GM18873 (cell line): ENCODE results near the gene KRT6B.
"Not testable (repeated sequence)": the region's sequence is repeated elsewhere in the genome, so short reads cannot be mapped to it uniquely, and the experiment has no call there.

ENCODE experiments used
- ATAC-seq: cut with Tn5 transposase; IDR thresholded peaks from one replicate; pipeline ENCODE4 v1.9.1; 2021; ENCODE audit warnings: mild to moderate bottlenecking, moderate library complexity, moderate number of reproducible peaks; ENCODE audit not compliant: unreplicated experiment, low FRiP score

KRT6B gene

GRCh38 chr12:52473768-52474167, 21.8 kb upstream of the KRT6B start, which contains the start of gene KRT6C:
Gene KRT6C, minus strand, starts transcription at chr12:52473805. Its CDS starts 68 bp downstream, at chr12:52473737.
- no peak for ATAC-seq

GRCh38 chr12:52469853-52470252, 17.9 kb upstream of the KRT6B start:
- ATAC-seq, result no peak

- ATAC-seq, result no peak
These were observed 13.0 kb upstream of the KRT6B start for GRCh38 chr12:52464897-52465296.

DNA sequence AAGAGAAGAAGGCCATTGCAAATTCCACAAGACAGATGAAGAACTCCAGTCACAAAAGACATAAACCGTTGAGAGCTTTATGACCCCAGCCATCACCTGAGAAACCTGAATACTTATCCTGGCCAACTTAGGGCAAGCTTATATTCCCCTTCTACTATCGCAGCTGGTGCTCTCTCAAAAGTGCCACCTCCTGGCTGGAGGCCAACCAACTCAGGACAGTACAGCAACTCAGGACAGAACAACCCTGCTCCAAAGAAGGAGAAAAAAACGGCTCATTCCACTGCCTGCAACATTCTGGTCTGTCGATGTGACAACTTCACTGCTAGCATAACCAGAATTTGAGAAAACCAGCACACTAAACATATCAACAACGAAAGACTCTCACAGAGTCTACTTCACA, 9.7 kb upstream of the KRT6B start:
- ATAC-seq, result no peak

- ATAC-seq, result no peak
These were observed 6.9 kb upstream of the KRT6B start for GRCh38 chr12:52458861-52459260.

GRCh38 chr12:52455821-52456220, 3.9 kb upstream of the KRT6B start:
- no peak for ATAC-seq

DNA sequence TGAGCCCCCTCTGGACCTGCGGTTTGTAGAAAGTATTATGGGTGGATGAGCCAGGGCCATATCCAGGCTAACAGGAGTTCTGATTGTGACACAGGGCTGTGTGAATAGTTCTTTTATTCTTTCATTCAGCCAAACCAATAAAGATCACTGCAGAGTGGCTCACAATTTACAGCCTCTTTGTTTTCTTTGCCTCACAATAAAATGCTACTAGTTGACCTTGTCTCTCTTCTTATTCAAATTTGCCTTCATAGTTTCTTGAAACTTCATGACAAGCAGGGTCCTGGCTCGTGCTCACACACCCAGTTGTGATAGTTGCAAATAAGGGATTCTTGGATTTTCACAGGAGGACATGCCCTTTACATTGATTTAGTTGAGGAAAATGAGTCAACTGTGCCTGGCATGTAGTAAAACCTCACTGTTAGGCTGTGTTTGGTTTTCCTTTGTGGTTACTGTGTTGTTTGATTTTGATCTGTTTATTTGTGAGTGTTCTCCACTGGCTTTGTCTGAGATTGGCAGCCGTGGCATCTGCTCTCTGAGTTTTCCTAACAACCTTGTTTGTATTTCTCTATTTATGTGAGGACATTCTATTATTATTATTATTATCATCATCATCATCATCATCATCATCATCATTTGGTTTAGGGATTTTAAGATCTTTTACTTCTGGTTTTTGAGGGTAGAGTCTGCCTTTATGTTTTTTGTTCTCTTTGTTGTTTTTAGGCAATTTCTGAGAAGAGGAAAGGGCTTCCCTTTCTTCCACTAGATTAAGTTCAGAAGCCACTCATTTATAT, 2.7 kb upstream of the KRT6B start:
- ATAC-seq, result no peak

DNA sequence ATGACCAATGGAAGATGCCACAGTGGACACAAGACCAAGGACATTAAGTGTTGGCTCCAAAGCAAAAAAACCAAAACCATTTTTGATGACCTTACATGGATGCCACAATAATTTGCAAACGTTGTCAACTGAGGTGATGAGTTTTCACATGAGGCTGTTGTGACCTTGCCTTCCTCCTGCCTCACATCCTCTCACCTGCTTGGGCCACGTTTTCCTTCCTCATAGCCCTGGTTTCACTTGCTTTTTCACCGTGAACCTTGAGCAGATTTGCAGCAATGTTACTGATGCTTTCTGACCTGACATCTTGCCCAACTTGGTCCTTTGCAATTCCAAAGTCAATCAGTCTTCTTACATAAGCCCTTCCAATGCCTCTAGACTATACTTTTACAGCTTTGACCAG, 3.7 kb downstream of the KRT6B start:
- no peak for ATAC-seq

- not testable (repeated sequence) for ATAC-seq
These were observed 4.8 kb downstream of the KRT6B start for GRCh38 chr12:52447196-52447595.

- ATAC-seq, result no peak
These were observed 5.4 kb downstream of the KRT6B start for GRCh38 chr12:52446367-52447045.

- ATAC-seq, result no peak
These were observed 6.1 kb downstream of the KRT6B start for GRCh38 chr12:52445876-52446275.

DNA sequence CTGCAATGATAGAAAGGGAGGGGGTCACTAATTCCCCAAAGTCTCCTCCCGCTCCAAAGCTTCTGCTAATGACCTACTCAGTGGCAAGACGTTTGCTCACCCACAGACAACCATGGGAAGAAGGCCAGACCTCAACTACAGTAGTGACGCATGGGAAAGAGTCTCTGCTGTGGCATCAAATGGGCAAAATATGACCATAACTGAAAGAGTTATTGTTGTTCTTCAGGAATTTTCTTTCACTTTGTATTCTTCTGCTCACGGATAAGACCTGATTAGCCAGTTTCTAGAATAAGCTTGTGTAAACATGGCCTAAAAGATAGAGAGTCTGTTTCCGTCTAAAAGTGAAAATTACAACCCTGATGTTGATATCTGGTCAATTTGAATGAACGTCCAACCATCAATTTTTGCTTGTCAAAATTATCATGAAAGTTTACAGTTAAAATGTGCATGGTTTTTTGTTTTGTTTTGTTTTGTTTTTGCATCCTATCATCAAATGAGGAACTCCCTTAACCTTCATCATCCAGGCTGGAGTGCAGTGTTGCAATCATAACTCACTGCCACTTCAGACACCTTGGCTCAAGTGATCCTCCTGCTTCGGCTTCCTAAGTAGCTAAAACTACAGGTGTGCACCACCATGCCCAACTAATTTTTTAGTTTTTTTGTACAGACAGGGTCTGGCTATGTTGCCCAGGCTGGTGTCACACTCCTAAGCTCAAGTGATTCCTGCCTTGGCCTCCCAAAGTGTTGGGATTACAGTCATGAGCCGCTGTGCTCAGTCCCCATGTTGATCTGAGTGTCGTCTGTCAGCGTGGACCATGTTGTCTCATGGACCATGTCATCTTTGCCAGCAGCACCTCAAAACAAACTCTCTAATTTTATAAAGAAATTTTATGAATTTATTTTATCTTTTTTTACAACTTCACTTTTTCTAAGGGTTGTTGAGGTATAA, 7.0 kb downstream of the KRT6B start:
- no peak for ATAC-seq

DNA sequence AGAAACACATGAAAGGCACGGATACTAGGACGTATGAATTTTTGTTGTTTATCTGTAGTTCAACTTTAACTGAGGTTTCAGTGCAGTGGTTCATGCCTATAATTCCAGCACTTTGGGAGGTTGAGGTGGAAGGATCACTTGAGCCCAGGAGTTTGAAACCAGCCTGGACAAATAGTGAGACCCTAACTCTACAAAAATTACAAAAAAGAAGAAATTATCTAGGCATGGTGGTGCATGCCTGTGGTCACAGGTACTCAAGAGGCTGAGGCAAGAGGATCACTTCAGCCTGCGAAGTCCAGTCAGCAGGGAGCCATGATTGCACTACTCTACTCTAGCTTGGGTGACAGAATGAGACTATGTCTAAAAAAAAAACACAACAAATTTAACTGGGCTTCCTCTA, 8.0 kb downstream of the KRT6B start:
- ATAC-seq, result no peak

GRCh38 chr12:52442600-52443061, 9.3 kb downstream of the KRT6B start:
- ATAC-seq, result no peak

- no peak for ATAC-seq
These were observed 10.5 kb downstream of the KRT6B start for GRCh38 chr12:52441320-52441911.

DNA sequence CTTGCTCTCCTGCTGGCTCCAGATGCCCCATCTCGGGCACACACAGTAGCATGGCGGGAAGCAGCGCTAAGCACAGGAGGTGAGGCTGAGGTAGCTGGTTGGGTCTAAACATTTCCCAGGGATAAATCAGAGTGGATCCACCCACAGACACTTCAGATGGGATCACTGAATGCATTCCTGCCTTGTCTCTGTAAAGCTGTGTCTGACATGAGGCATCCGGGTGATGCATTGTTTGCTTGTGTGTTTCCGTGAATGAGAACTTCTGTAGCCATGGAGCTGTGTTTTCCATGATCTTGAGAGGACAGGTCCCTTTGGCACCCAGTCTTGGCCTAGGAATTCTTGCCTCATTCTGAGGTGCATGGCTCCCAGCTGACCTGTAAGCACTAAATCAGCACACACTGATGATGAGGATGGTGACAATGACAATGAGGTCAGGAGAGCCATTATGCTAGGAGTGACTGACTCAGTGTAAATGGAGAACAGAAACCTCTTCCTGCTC, 11.1 kb downstream of the KRT6B start:
- no peak for ATAC-seq

DNA sequence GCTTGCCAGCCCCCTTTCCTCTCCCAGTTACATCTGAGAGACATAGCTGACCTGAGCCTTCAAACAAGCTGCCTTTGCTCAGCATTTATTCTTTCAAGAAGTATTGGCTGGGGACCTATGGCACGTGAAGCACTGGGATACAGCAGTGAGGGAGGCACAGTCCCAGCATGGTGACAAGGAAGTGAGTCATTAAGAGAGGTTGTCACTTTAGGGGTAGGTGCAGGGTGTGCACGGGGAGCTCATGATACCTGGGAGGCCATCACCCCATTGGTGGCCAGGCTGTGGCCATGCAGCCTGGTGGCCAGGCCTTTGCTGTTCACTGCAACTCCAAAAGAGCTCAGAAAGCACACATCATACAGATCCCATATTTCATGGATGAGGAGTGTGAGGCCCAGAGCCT, 12.1 kb downstream of the KRT6B start:
- ATAC-seq, result no peak

GRCh38 chr12:52439420-52439819, 12.5 kb downstream of the KRT6B start:
- no peak for ATAC-seq

DNA sequence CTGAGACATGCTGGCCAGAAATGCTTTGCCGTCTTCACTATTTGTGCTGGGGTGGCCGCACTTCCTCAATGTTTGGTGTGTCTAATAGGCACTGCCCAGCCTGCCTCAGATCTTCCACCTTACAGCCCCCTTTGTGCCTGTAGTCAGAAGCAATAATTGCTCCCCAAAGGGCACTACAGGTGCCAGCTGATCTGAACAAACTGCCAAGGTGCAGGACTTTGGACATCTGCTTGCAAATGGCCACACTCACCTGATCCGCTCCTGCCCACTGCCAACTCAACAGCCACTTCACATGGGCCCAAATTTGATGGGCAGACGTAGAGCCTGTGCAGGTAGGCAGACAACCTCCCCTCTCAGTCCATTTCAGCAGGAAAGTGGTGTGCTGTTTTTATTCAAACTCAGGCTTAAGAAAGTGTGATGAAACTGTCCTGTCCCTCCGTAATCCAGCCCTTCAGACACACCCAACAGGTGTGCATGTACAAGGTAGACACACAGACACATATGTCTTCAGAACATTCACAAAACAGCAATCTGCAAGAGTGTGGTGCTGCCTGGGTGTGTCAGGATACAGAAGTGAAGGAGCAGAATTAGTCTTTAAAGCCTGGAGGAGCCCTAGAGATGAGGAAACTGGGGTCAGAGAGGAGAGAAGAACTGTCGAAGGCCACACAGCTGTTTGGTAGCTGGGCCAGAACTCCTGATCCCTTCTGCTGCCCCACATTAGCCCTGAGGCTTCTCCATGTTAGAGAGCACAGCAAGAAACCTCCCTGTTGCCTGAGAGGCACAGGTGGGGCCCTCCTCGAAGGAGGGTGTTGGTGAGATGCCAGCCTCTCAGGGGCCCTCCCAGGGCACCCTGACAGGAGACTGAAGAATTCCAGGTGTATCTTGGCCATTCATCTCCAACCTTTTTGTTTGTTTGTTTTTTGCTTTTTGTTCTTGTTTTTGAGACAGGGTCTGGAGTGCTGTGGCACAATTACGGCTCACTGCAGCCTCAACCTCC, 13.3 kb downstream of the KRT6B start:
- no peak for ATAC-seq
